Activated CD4-positive, alpha-beta memory T cell treated with anti-CD3 and anti-CD28 coated beads for 36 hours (primary cell): ENCODE measurements around the gene DLG2. TPM values are rescaled to one million over a fixed set of nuclear protein-coding genes. Genes with fewer than 3 reads are reported as not detected.

Experiments
- CTCF ChIA-PET: fragments of 350-600 bp; sonication (Branson Sonifier 250); formaldehyde crosslinking; loops from one replicate; lab custom pipeline; 2021; ENCODE audit warnings: antibody characterized with exemption, inconsistent platforms; lab: Charles Lee
- POLR2A ChIA-PET: fragments of 350-600 bp; sonication (Branson Sonifier 250); formaldehyde crosslinking; loops from one replicate; lab custom pipeline; 2021; ENCODE audit warnings: antibody characterized with exemption; lab: Charles Lee
- DNase-seq: peaks from one replicate; pipeline ENCODE4 v3.0.0-alpha.2; 2020
- H3K27ac Mint-ChIP-seq: one replicate; pipeline ENCODE4 v1.8.0; 2021; ENCODE audit warnings: mixed read lengths
- H3K27me3 Mint-ChIP-seq: one replicate; pipeline ENCODE4 v1.8.0; 2021; ENCODE audit warnings: mixed read lengths
- H3K36me3 Mint-ChIP-seq: one replicate; pipeline ENCODE4 v1.8.0; 2021; ENCODE audit warnings: mixed read lengths
- H3K4me1 Mint-ChIP-seq: one replicate; pipeline ENCODE4 v1.8.0; 2021; ENCODE audit warnings: low read depth, mixed read lengths
- H3K4me3 Mint-ChIP-seq: one replicate; pipeline ENCODE4 v1.8.0; 2021; ENCODE audit warnings: mild to moderate bottlenecking, mixed read lengths
- H3K9me3 Mint-ChIP-seq: one replicate; pipeline ENCODE4 v1.8.0; 2021; ENCODE audit warnings: mixed read lengths
- intact Hi-C: fragments of 100-400 bp; cut with micrococcal nuclease; formaldehyde crosslinking; loops from one replicate; pipeline ENCODE4 v1.15.1; 2023
- total RNA-seq, 2 experiments: library from RNA; stranded (reverse); gene quantifications; one replicate each; pipeline ENCODE4 v1.2.3, GENCODE V29; 2021

The DLG2 gene
- total RNA-seq, 2 experiments from 2014 or later: 1.7 to 2.1 TPM

- no peak overlapping the region for H3K4me3 Mint-ChIP-seq
- CTCF ChIA-PET: no interaction called here
- POLR2A ChIA-PET: no interaction called here
- intact Hi-C loops: no loop called here
- DNase-seq: no peak
- H3K36me3 Mint-ChIP-seq: no peaks in the 10 kb centered on the region
- no peaks in the 10 kb centered on the region for H3K4me1 Mint-ChIP-seq
- peaks cover 10% of the 10 kb centered on the region for H3K9me3 Mint-ChIP-seq
- H3K27me3 Mint-ChIP-seq: no peaks in the 10 kb centered on the region
- H3K27ac Mint-ChIP-seq: no peak overlapping the region
Measured at GRCh38 chr11:84438565-84438964, 1188.6 kb downstream of the DLG2 start.

GRCh38 chr11:84437071-84437980 is 1189.8 kb downstream of the DLG2 start:
- Mint-ChIP-seq H3K27ac (no peak overlapping the region), H3K27me3 (no peaks in the 10 kb centered on the region), H3K4me3 (no peak overlapping the region), H3K9me3 (peaks cover 10% of the 10 kb centered on the region), H3K36me3 (no peaks in the 10 kb centered on the region), H3K4me1 (no peaks in the 10 kb centered on the region)
- ChIA-PET CTCF (no interaction called here), POLR2A (no interaction called here)
- intact Hi-C loops: no loop called here
- no peak for DNase-seq

GRCh38 chr11:84430661-84431060 is 1196.5 kb downstream of the DLG2 start:
- intact Hi-C loops: no loop called here
- no peaks in the 10 kb centered on the region for H3K36me3 Mint-ChIP-seq
- no peak overlapping the region for H3K4me3 Mint-ChIP-seq
- CTCF ChIA-PET: no interaction called here
- no peak for DNase-seq
- POLR2A ChIA-PET: no interaction called here
- H3K27me3 Mint-ChIP-seq: no peaks in the 10 kb centered on the region
- H3K9me3 Mint-ChIP-seq: peaks cover 6% of the 10 kb centered on the region
- no peaks in the 10 kb centered on the region for H3K4me1 Mint-ChIP-seq
- no peak overlapping the region for H3K27ac Mint-ChIP-seq

GRCh38 chr11:84425673-84426072 is 1201.5 kb downstream of the DLG2 start:
- no peaks in the 10 kb centered on the region for H3K36me3 Mint-ChIP-seq
- POLR2A ChIA-PET: no interaction called here
- H3K27ac Mint-ChIP-seq: no peak overlapping the region
- no peaks in the 10 kb centered on the region for H3K4me1 Mint-ChIP-seq
- H3K27me3 Mint-ChIP-seq: no peaks in the 10 kb centered on the region
- DNase-seq: no peak
- peaks cover 14% of the 10 kb centered on the region for H3K9me3 Mint-ChIP-seq
- CTCF ChIA-PET: no interaction called here
- H3K4me3 Mint-ChIP-seq: no peak overlapping the region
- intact Hi-C loops: no loop called here

- intact Hi-C loops: no loop called here
- no peak overlapping the region for H3K27ac Mint-ChIP-seq
- no peak overlapping the region for H3K4me3 Mint-ChIP-seq
- H3K4me1 Mint-ChIP-seq: no peaks in the 10 kb centered on the region
- POLR2A ChIA-PET: no interaction called here
- CTCF ChIA-PET: no interaction called here
- no peaks in the 10 kb centered on the region for H3K27me3 Mint-ChIP-seq
- no peaks in the 10 kb centered on the region for H3K36me3 Mint-ChIP-seq
- H3K9me3 Mint-ChIP-seq: peaks cover 22% of the 10 kb centered on the region
- DNase-seq: no peak
Measured at GRCh38 chr11:84420271-84420670, 1206.9 kb downstream of the DLG2 start.

GRCh38 chr11:84419616-84420015 is 1207.5 kb downstream of the DLG2 start:
- no peaks in the 10 kb centered on the region for H3K4me1 Mint-ChIP-seq
- ChIA-PET CTCF (no interaction called here), POLR2A (no interaction called here)
- H3K36me3 Mint-ChIP-seq: no peaks in the 10 kb centered on the region
- intact Hi-C loops: no loop called here
- H3K4me3 Mint-ChIP-seq: no peak overlapping the region
- peaks cover 21% of the 10 kb centered on the region for H3K9me3 Mint-ChIP-seq
- no peaks in the 10 kb centered on the region for H3K27me3 Mint-ChIP-seq
- H3K27ac Mint-ChIP-seq: no peak overlapping the region
- no peak for DNase-seq

GRCh38 chr11:84414920-84415319 is 1212.2 kb downstream of the DLG2 start:
- H3K36me3 Mint-ChIP-seq: no peaks in the 10 kb centered on the region
- ChIA-PET CTCF (no interaction called here), POLR2A (no interaction called here)
- no peak overlapping the region for H3K4me3 Mint-ChIP-seq
- no peaks in the 10 kb centered on the region for H3K27me3 Mint-ChIP-seq
- H3K9me3 Mint-ChIP-seq: peaks cover 10% of the 10 kb centered on the region
- H3K27ac Mint-ChIP-seq: no peak overlapping the region
- no peaks in the 10 kb centered on the region for H3K4me1 Mint-ChIP-seq
- DNase-seq: no peak
- intact Hi-C loops: no loop called here

- no peaks in the 10 kb centered on the region for H3K27me3 Mint-ChIP-seq
- H3K27ac Mint-ChIP-seq: no peak overlapping the region
- no peaks in the 10 kb centered on the region for H3K4me1 Mint-ChIP-seq
- H3K4me3 Mint-ChIP-seq: no peak overlapping the region
- intact Hi-C loops: no loop called here
- no peak for DNase-seq
- peaks cover 4% of the 10 kb centered on the region for H3K9me3 Mint-ChIP-seq
- H3K36me3 Mint-ChIP-seq: no peaks in the 10 kb centered on the region
- POLR2A ChIA-PET: no interaction called here
- CTCF ChIA-PET: no interaction called here
Measured at GRCh38 chr11:84413549-84413948, 1213.6 kb downstream of the DLG2 start.

- Mint-ChIP-seq H3K4me3 (no peak overlapping the region), H3K36me3 (no peaks in the 10 kb centered on the region), H3K27me3 (no peaks in the 10 kb centered on the region), H3K4me1 (no peaks in the 10 kb centered on the region), H3K9me3 (peaks cover 3% of the 10 kb centered on the region), H3K27ac (no peak overlapping the region)
- ChIA-PET POLR2A (no interaction called here), CTCF (no interaction called here)
- intact Hi-C loops: no loop called here
- no peak for DNase-seq
Measured at GRCh38 chr11:84412862-84413261, 1214.3 kb downstream of the DLG2 start.

- Mint-ChIP-seq H3K4me3 (no peak overlapping the region), H3K9me3 (peaks cover 5% of the 10 kb centered on the region), H3K36me3 (no peaks in the 10 kb centered on the region), H3K27me3 (no peaks in the 10 kb centered on the region), H3K4me1 (no peaks in the 10 kb centered on the region), H3K27ac (no peak overlapping the region)
- intact Hi-C loops: no loop called here
- POLR2A ChIA-PET: no interaction called here
- no peak for DNase-seq
- CTCF ChIA-PET: no interaction called here
Measured at GRCh38 chr11:84408946-84409411, 1218.2 kb downstream of the DLG2 start.

- Mint-ChIP-seq H3K4me3 (no peak overlapping the region), H3K9me3 (peaks cover 9% of the 10 kb centered on the region), H3K27me3 (no peaks in the 10 kb centered on the region), H3K27ac (no peak overlapping the region), H3K36me3 (no peaks in the 10 kb centered on the region), H3K4me1 (no peaks in the 10 kb centered on the region)
- POLR2A ChIA-PET: no interaction called here
- intact Hi-C loops: no loop called here
- no peak for DNase-seq
- CTCF ChIA-PET: no interaction called here
Measured at GRCh38 chr11:84407091-84407490, 1220.1 kb downstream of the DLG2 start.

- no peak for DNase-seq
- no peaks in the 10 kb centered on the region for H3K4me1 Mint-ChIP-seq
- CTCF ChIA-PET: interaction anchor here (2.1 kb wide), 1 partner anchor 14 kb away, joined by 5 read pairs; no protein-coding TSS in a partner anchor
- H3K9me3 Mint-ChIP-seq: peaks cover 4% of the 10 kb centered on the region
- intact Hi-C loops: no loop called here
- POLR2A ChIA-PET: no interaction called here
- no peaks in the 10 kb centered on the region for H3K36me3 Mint-ChIP-seq
- H3K27ac Mint-ChIP-seq: no peak overlapping the region
- no peaks in the 10 kb centered on the region for H3K27me3 Mint-ChIP-seq
- H3K4me3 Mint-ChIP-seq: no peak overlapping the region
Measured at GRCh38 chr11:84398017-84398626, 1229.0 kb downstream of the DLG2 start.
